Fibroblast of villous mesenchyme (primary cell): ENCODE measurements around the gene NF1. TPM values are rescaled to one million over a fixed set of nuclear protein-coding genes. Genes with fewer than 3 reads are reported as not detected.

ENCODE experiments used
- DNase-seq: peaks from one replicate; pipeline ENCODE4 v3.0.0-alpha.2; 2010; ENCODE audit warnings: low read depth
- H3K4me3 ChIP-seq: 2 replicates; pipeline ENCODE4 v1.5.1; 2011; ENCODE audit warnings: low read depth, mild to moderate bottlenecking, low read length
- CTCF ChIP-seq: IDR thresholded peaks from 2 replicates; pipeline ENCODE4 v1.5.1; 2012; ENCODE audit warnings: low read depth, mild to moderate bottlenecking, low read length; ENCODE audit not compliant: insufficient read depth
- total RNA-seq: library from RNA; depleted of rRNA; stranded (reverse); fragments of >200 nt; gene quantifications from 2 replicates; pipeline ENCODE4 v1.2.3, GENCODE V29; 2012

Gene NF1
- total RNA-seq, 1 donor = 82.5 TPM

DNA sequence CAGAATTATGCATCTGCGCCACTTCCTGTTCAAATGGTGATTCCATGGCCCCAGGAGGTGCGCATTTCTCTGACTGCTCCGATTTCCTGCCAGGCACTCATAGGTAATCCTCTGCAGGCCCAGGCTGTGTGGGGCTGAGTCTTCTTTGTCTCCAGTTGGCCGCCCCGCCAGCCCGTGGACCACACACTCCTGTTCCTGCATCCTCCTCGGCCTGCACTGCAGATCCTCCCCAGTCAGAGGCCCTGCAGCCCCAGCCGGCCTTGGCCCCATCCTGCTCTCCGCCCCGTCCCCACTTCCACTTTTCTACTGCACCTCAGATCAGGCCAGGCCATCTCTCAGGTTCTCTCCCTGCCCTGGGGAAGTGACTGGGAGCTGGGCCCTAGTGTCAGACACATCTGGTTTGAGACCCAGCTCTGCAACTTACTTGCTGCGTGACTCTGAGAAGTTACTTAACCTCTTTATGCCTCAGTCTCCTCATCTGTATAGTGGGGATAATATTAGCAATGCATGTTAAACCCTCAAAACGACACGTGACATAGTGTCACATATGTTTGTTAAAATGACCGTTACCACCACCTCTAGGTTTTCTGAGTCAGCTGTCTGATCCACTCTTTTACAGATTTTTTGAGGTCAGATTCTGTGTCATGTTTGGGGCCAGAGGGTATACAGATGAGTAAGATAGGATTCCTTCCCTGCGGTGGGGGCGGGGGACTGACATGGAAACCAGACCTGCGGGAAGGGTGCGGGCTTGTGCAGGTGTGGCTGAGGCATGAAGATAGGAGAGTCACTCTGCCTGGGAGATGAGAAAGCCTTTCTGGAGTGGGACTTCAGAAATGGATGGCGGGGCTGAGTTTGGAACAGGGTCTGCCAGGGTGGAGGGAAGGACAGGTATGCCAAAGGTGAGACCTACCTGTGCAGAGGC, 309.5 kb downstream of the NF1 start:
- no peak for TF ChIP-seq CTCF
- no peak for DNase-seq
- no peak overlapping the region for H3K4me3 ChIP-seq

GRCh38 chr17:31405890-31406371, 311.2 kb downstream of the NF1 start:
- TF ChIP-seq CTCF = no peak
- H3K4me3 ChIP-seq = no peak overlapping the region
- no peak for DNase-seq

DNA sequence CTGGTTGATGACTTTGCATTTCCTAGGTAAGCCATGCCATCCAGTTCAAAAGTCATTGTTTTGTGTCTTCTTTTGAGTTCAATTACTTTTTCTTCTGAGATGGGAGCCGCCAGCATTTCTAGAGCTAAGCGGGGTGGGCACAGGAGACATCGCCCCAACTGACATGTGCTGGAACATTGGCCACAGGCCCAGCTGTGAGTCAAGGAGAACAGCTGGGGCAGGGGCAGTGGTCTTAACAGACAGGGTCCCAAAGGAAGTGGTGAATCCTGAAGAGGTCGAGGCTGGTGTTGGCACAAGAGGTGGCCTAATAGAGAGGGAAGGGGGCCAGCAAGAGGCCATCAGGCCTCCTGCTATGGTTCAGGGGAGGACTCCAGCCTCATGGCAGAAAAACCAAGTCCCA, 313.8 kb downstream of the NF1 start:
- H3K4me3 ChIP-seq = no peak overlapping the region
- no peak for TF ChIP-seq CTCF
- DNase-seq = no peak

- TF ChIP-seq CTCF = no peak
- DNase-seq = no peak
- H3K4me3 ChIP-seq = no peak overlapping the region
Measured at GRCh38 chr17:31411707-31412285, 317.0 kb downstream of the NF1 start.

- TF ChIP-seq CTCF = no peak
- DNase-seq = no peak
- H3K4me3 ChIP-seq = no peak overlapping the region
Measured at GRCh38 chr17:31412511-31412910, 317.7 kb downstream of the NF1 start.

DNA sequence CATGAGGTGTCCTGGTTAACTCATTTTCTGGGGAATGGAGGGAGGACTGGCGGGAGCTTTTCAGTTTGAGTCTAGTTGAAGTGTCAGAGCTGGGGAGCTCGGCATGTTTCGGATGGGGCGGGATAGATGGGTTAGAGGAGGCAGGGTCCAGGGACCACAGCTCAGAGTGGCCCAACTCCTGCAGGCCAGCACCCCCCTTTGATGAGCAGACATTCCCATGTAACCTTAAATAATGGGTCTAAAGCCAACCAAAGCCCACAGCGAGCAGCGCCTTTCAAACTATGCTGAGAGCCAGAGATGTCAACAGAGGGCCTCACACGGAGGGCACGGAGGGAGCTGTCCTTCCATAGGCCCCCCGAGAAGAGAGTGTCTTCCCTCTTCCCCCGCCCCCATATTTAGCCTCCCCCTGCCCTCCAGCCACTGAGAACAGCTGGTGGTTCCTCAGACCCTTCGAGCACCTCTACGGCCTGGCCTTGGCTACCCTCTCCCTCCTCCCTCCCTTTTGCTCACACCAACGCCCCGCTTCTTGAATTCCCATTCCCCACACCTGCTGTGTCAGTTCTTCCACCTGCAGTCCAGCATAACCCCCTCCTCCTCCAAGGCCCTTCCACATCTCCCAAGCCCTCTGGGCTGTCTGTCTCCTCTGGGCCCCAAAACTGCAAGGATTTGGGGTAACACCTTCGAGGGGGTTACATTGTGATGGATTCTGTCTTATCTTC, 318.5 kb downstream of the NF1 start:
- no peak for TF ChIP-seq CTCF
- no peak overlapping the region for H3K4me3 ChIP-seq
- no peak for DNase-seq
